SK-N-SH treated with all-trans-retinoic acid at 6 μM for 48 hours (cell line): ENCODE results near the gene TNS3.
"Not testable (repeated sequence)": the region's sequence is repeated elsewhere in the genome, so short reads cannot be mapped to it uniquely, and the experiment has no call there.

Source experiments
- ARNTL ChIP-seq: fragments of 450-650 bp; formaldehyde crosslinking; IDR thresholded peaks from 2 replicates; pipeline ENCODE4 v1.5.0; 2020; ENCODE audit warnings: low read depth, mild to moderate bottlenecking, moderate library complexity, borderline replicate concordance
- CREB5 ChIP-seq: fragments of 250-450 bp; sonication (Bioruptor Pico); IDR thresholded peaks from 2 replicates; pipeline ENCODE4 v1.5.1; 2020; ENCODE audit warnings: low read depth, mild to moderate bottlenecking, moderate library complexity
- ESRRG ChIP-seq: fragments of 250-450 bp; sonication (Bioruptor Pico); IDR thresholded peaks from 2 replicates; pipeline ENCODE4 v1.6.1; 2021; ENCODE audit warnings: mild to moderate bottlenecking
- GLIS3 ChIP-seq: fragments of 250-450 bp; sonication (Bioruptor Pico); IDR thresholded peaks from 2 replicates; pipeline ENCODE4 v1.5.0; 2020; ENCODE audit warnings: mild to moderate bottlenecking, moderate library complexity
- ISL1 ChIP-seq: fragments of 250-450 bp; sonication (Bioruptor Pico); IDR thresholded peaks from 2 replicates; pipeline ENCODE4 v2.1.2; 2022; ENCODE audit warnings: mild to moderate bottlenecking, moderate library complexity
- PATZ1 ChIP-seq: fragments of 250-450 bp; sonication (Bioruptor Pico); IDR thresholded peaks from 2 replicates; pipeline ENCODE4 v1.8.0; 2020; ENCODE audit warnings: mild to moderate bottlenecking, moderate library complexity, borderline replicate concordance
- PPARA ChIP-seq: fragments of 250-450 bp; sonication (Bioruptor Pico); IDR thresholded peaks from 2 replicates; pipeline ENCODE4 v1.5.0; 2020; ENCODE audit warnings: mild to moderate bottlenecking, borderline replicate concordance
- RARB ChIP-seq: fragments of 250-450 bp; sonication (Bioruptor Pico); IDR thresholded peaks from 2 replicates; pipeline ENCODE4 v1.8.0; 2021; ENCODE audit warnings: mild to moderate bottlenecking, moderate library complexity
- SNAI2 ChIP-seq: fragments of 250-450 bp; sonication (Bioruptor Pico); IDR thresholded peaks from 2 replicates; pipeline ENCODE4 v1.5.0; 2020; ENCODE audit warnings: mild to moderate bottlenecking, moderate library complexity
- TOX ChIP-seq: fragments of 250-450 bp; sonication (Bioruptor Pico); IDR thresholded peaks from 2 replicates; pipeline ENCODE4 v1.8.0; 2021; ENCODE audit warnings: mild to moderate bottlenecking, moderate library complexity, borderline replicate concordance
- TSHZ2 ChIP-seq: fragments of 250-450 bp; sonication (Bioruptor Pico); IDR thresholded peaks from 2 replicates; pipeline ENCODE4 v1.5.0; 2020; ENCODE audit warnings: mild to moderate bottlenecking, moderate library complexity
- ZNF565 ChIP-seq: fragments of 450-650 bp; formaldehyde crosslinking; conservative IDR thresholded peaks from 2 replicates; pipeline ENCODE4 v1.5.0; 2020; ENCODE audit warnings: low read depth, mild to moderate bottlenecking, moderate library complexity
- ZNF70 ChIP-seq: fragments of 450-650 bp; formaldehyde crosslinking; IDR thresholded peaks from 2 replicates; pipeline ENCODE4 v1.5.0; 2020; ENCODE audit warnings: mild to moderate bottlenecking, moderate library complexity
- ZNF8 ChIP-seq: fragments of 450-650 bp; formaldehyde crosslinking; IDR thresholded peaks from 2 replicates; pipeline ENCODE4 v1.5.0; 2020; ENCODE audit warnings: mild to moderate bottlenecking, moderate library complexity

GRCh38 chr7:47603514-47604255 is 21.8 kb upstream of the TNS3 start:
- not testable (repeated sequence) for TF ChIP-seq CREB5 (CRISPR knock-in tag); GLIS3; ZNF565 (CRISPR knock-in tag); ARNTL (CRISPR knock-in tag); TSHZ2 (CRISPR knock-in tag); ZNF8 (CRISPR knock-in tag); RARB (CRISPR knock-in tag); PATZ1 (CRISPR knock-in tag); TOX; ZNF70 (CRISPR knock-in tag); PPARA (CRISPR knock-in tag); SNAI2 (CRISPR knock-in tag); ESRRG; ISL1 (CRISPR knock-in tag)
